Astrocyte (in vitro differentiated cells and primary cell): Measurements from ENCODE around the gene CYP4F22.

Source experiments
- CTCF ChIP-seq: IDR thresholded peaks from 2 replicates; pipeline ENCODE4 v1.5.1; 2011; ENCODE audit warnings: low read depth, mild to moderate bottlenecking, inconsistent platforms, low read length, moderate library complexity; ENCODE audit not compliant: insufficient read depth
- EZH2 ChIP-seq: IDR thresholded peaks from 2 replicates; pipeline ENCODE4 v1.6.1; 2012; ENCODE audit warnings: mild to moderate bottlenecking, low read length, inconsistent platforms; ENCODE audit not compliant: insufficient read depth

DNA sequence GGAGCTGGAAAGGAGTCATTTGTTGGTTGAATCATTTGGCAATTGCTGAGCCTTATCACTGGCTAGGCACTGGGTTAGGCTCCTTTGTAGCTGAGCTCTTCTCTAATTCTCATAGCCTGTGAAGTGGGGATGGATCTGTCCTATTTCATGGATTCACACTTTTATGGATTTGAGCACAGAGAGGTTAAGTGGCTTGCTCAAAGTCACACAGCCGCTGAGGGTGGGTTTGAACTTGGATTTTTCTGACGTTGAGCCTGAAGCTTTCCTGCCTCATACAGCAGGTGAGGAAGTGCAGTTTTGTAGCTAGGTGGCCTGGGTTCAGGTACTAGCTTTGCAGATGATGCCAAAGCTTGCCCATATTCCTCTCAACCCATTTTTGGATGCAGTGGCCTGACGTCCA is 19.4 kb downstream of the CYP4F22 start:
- TF ChIP-seq CTCF (no peak), EZH2 (no peak)
